Neuronal stem cell (in vitro differentiated cells): Measurements from ENCODE around the gene MROH9.

Source experiments
- DNase-seq: peaks from one replicate; pipeline ENCODE4 v3.0.0-alpha.2; 2013; ENCODE audit warnings: low spot score
- H2AFZ ChIP-seq: one replicate; pipeline ENCODE4 v1.6.1; 2013; ENCODE audit warnings: mild to moderate bottlenecking, low read length, inconsistent platforms
- H2AK5ac ChIP-seq: 2 replicates; pipeline ENCODE4 v1.6.1; 2013; ENCODE audit warnings: low read depth, mild to moderate bottlenecking, inconsistent platforms, low read length, moderate library complexity, mixed read lengths
- H2BK120ac ChIP-seq: 2 replicates; pipeline ENCODE4 v1.6.1; 2013; ENCODE audit warnings: low read depth, mild to moderate bottlenecking, inconsistent platforms, low read length, moderate library complexity, mixed read lengths
- H2BK12ac ChIP-seq: one replicate; pipeline ENCODE4 v1.6.1; 2013; ENCODE audit warnings: low read length, inconsistent platforms
- H2BK15ac ChIP-seq: 2 replicates; pipeline ENCODE4 v1.6.1; 2013; ENCODE audit warnings: mild to moderate bottlenecking, low read length, inconsistent platforms, mixed read lengths
- H2BK5ac ChIP-seq: one replicate; pipeline ENCODE4 v1.6.1; 2013; ENCODE audit warnings: inconsistent platforms, mild to moderate bottlenecking, low read length, moderate library complexity
- H3K14ac ChIP-seq: one replicate; pipeline ENCODE4 v1.6.1; 2013; ENCODE audit warnings: low read length, inconsistent platforms
- H3K18ac ChIP-seq: 2 replicates; pipeline ENCODE4 v1.6.1; 2013; ENCODE audit warnings: low read length, inconsistent platforms
- H3K23ac ChIP-seq: 2 replicates; pipeline ENCODE4 v1.6.1; 2013; ENCODE audit warnings: low read depth, mild to moderate bottlenecking, mixed read lengths, low read length, inconsistent platforms; ENCODE audit not compliant: poor library complexity
- H3K27ac ChIP-seq: replicated peaks from 3 replicates; pipeline ENCODE4 v1.5.1; 2013; ENCODE audit warnings: low read length, inconsistent platforms
- H3K27me3 ChIP-seq, 3 experiments: 2 replicates each; pipeline ENCODE4 v1.6.1; 2013; ENCODE audit warnings: low read length in 3 of 3, mild to moderate bottlenecking in 2 of 3, inconsistent platforms in 1 of 3, low read depth in 1 of 3, mixed read lengths in 1 of 3, moderate library complexity in 1 of 3; ENCODE audit not compliant: control insufficient read depth in 3 of 3, insufficient read depth in 3 of 3
- H3K36me3 ChIP-seq, 2 donors: replicated peaks in 1 of 2; 2 replicates each; pipeline ENCODE4 v1.6.1; 2013; ENCODE audit warnings: low read length in 2 of 2; ENCODE audit not compliant: control insufficient read depth in 2 of 2, insufficient read depth in 2 of 2
- H3K4ac ChIP-seq: 2 replicates; pipeline ENCODE4 v1.6.1; 2013; ENCODE audit warnings: inconsistent platforms, mild to moderate bottlenecking, low read length, moderate library complexity
- H3K4me1 ChIP-seq, 2 donors: 1 replicate in 1 of 2; 2 replicates in 1 of 2; pipeline ENCODE4 v1.6.1; 2013; ENCODE audit warnings: low read length in 2 of 2, low read depth in 1 of 2; ENCODE audit not compliant: control insufficient read depth in 2 of 2, insufficient read depth in 1 of 2
- H3K4me2 ChIP-seq: one replicate; pipeline ENCODE4 v1.6.1; 2013; ENCODE audit warnings: mild to moderate bottlenecking, low read length, inconsistent platforms; ENCODE audit not compliant: insufficient read depth, poor library complexity, severe bottlenecking
- H3K4me3 ChIP-seq, 2 donors: 2 replicates each; pipeline ENCODE4 v1.5.1; 2013; ENCODE audit warnings: low read length in 2 of 2, mild to moderate bottlenecking in 2 of 2, inconsistent platforms in 1 of 2, moderate library complexity in 1 of 2
- H3K79me1 ChIP-seq: one replicate; pipeline ENCODE4 v1.6.1; 2013; ENCODE audit warnings: low read depth, mild to moderate bottlenecking, inconsistent platforms, low read length, moderate library complexity
- H3K9ac ChIP-seq: one replicate; pipeline ENCODE4 v1.6.1; 2013; ENCODE audit warnings: mild to moderate bottlenecking, low read depth, low read length, inconsistent platforms; ENCODE audit not compliant: poor library complexity
- H3K9me3 ChIP-seq, 2 donors: replicated peaks in 1 of 2; 2 replicates each; pipeline versions ENCODE3 to v1.6.1; 2013; ENCODE audit warnings: low read length in 2 of 2, mild to moderate bottlenecking in 2 of 2, inconsistent platforms in 1 of 2, low read depth in 1 of 2, mixed read lengths in 1 of 2, moderate library complexity in 1 of 2; ENCODE audit not compliant: control insufficient read depth in 2 of 2, insufficient read depth in 1 of 2
- H4K8ac ChIP-seq: one replicate; pipeline ENCODE4 v1.6.1; 2013; ENCODE audit warnings: low read depth, mild to moderate bottlenecking, inconsistent platforms, low read length, moderate library complexity
- H4K91ac ChIP-seq: one replicate; pipeline ENCODE4 v1.6.1; 2013; ENCODE audit warnings: low read length, low read depth, mild to moderate bottlenecking, inconsistent platforms; ENCODE audit not compliant: poor library complexity
- WGBS, 2 donors: extraction: QIAGEN DNeasy Blood & Tissue Kit; methylation state at CpG; one replicate each; pipeline ENCODE4 v1.1.7; 2013; ENCODE audit warnings: missing lambda C conversion rate in 2 of 2, mixed read lengths in 1 of 2; ENCODE audit not compliant: insufficient read length in 2 of 2, insufficient replicate concordance in 1 of 2; ENCODE audit errors: extremely low coverage in 2 of 2; 5-methylcytosine and 5-hydroxymethylcytosine counted together

MROH9 gene

GRCh38 chr1:171052977-171053376, 117.6 kb downstream of the MROH9 start:
- Histone ChIP-seq H2AFZ (no peak overlapping the region), H2BK120ac (no peak overlapping the region), H3K14ac (no peak overlapping the region), H2BK15ac (no peak overlapping the region), H3K27me3 (no peaks in the 10 kb centered on the region), H3K23ac (no peak overlapping the region), H3K27ac (no peak overlapping the region), H3K18ac (no peak overlapping the region), H3K4me3 (no peak overlapping the region), H3K4me1 (no peaks in the 10 kb centered on the region), H2AK5ac (no peak overlapping the region), H3K4ac (no peak overlapping the region), H3K9me3 (no peaks in the 10 kb centered on the region), H3K9ac (no peak overlapping the region), H2BK5ac (no peak overlapping the region), H2BK12ac (no peak overlapping the region), H3K36me3 (no peaks in the 10 kb centered on the region), H3K79me1 (no peaks in the 10 kb centered on the region), H4K8ac (no peak overlapping the region), H4K91ac (no peak overlapping the region), H3K4me2 (no peak overlapping the region)
- WGBS, 2 donors = no CpG with 5 or more reads among the region's 2 CpGs
- no peak for DNase-seq

- WGBS, 2 donors = no CpG with 5 or more reads among the region's 3 CpGs
- H2AFZ ChIP-seq = no peak overlapping the region
- H3K4me2 ChIP-seq = no peak overlapping the region
- no peak overlapping the region for H2BK15ac ChIP-seq
- H3K27me3 ChIP-seq = no peaks in the 10 kb centered on the region
- H2BK12ac ChIP-seq = no peak overlapping the region
- no peak overlapping the region for H4K8ac ChIP-seq
- no peaks in the 10 kb centered on the region for H3K4me1 ChIP-seq
- no peaks in the 10 kb centered on the region for H3K9me3 ChIP-seq
- H3K27ac ChIP-seq = no peak overlapping the region
- H2BK120ac ChIP-seq = no peak overlapping the region
- H3K36me3 ChIP-seq = no peaks in the 10 kb centered on the region
- H2BK5ac ChIP-seq = no peak overlapping the region
- H3K79me1 ChIP-seq = no peaks in the 10 kb centered on the region
- peak overlapping the region; percentile 10 for H3K9ac ChIP-seq
- H2AK5ac ChIP-seq = no peak overlapping the region
- no peak overlapping the region for H4K91ac ChIP-seq
- DNase-seq = no peak
- no peak overlapping the region for H3K23ac ChIP-seq
- H3K4me3 ChIP-seq = no peak overlapping the region
- H3K14ac ChIP-seq = peak overlapping the region; percentile 47
- H3K4ac ChIP-seq = no peak overlapping the region
- no peak overlapping the region for H3K18ac ChIP-seq
Observed at GRCh38 chr1:171055966-171056643, 120.8 kb downstream of the MROH9 start.

- Histone ChIP-seq H3K4me2 (no peak overlapping the region), H3K9me3 (no peaks in the 10 kb centered on the region), H4K91ac (no peak overlapping the region), H3K23ac (no peak overlapping the region), H2AK5ac (no peak overlapping the region), H3K18ac (no peak overlapping the region), H3K4me1 (no peaks in the 10 kb centered on the region), H2BK15ac (no peak overlapping the region), H4K8ac (no peak overlapping the region), H3K27ac (no peak overlapping the region), H3K4me3 (no peak overlapping the region), H2BK5ac (no peak overlapping the region), H3K9ac (no peak overlapping the region), H2BK12ac (no peak overlapping the region), H3K36me3 (no peaks in the 10 kb centered on the region), H3K4ac (no peak overlapping the region), H2AFZ (no peak overlapping the region), H3K27me3 (no peaks in the 10 kb centered on the region), H3K79me1 (no peaks in the 10 kb centered on the region), H2BK120ac (no peak overlapping the region), H3K14ac (no peak overlapping the region)
- no peak for DNase-seq
- WGBS, 2 donors = no CpG with 5 or more reads among the region's 2 CpGs
Observed at GRCh38 chr1:171061425-171062143, 126.2 kb downstream of the MROH9 start.

DNA sequence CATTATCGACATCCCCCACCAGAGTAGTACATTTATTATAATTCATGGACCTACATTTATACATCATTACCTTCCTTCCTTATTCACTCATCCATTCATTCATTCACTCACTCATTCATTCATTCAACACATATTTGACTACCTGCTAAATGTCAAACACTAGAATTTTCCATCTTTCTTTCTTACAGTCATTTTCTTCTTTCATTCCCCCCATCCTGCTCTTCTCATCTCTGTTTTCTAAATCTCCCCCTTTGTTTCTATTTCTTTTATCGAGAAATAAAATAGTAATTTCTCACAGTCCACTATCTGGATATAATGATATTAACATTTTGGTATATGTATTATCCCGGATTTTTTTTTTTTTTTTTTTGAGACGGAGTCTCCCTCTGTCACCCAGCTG, 127.6 kb downstream of the MROH9 start:
- no peaks in the 10 kb centered on the region for H3K79me1 ChIP-seq
- H3K27ac ChIP-seq = no peak overlapping the region
- H3K4me1 ChIP-seq = no peaks in the 10 kb centered on the region
- H4K8ac ChIP-seq = no peak overlapping the region
- no peak overlapping the region for H3K4me2 ChIP-seq
- H2BK5ac ChIP-seq = no peak overlapping the region
- no peak overlapping the region for H2BK15ac ChIP-seq
- H3K18ac ChIP-seq = no peak overlapping the region
- H3K27me3 ChIP-seq = no peaks in the 10 kb centered on the region
- DNase-seq = no peak
- no peaks in the 10 kb centered on the region for H3K36me3 ChIP-seq
- no CpG with 5 or more reads among the region's 4 CpGs for WGBS, 2 donors
- H3K23ac ChIP-seq = no peak overlapping the region
- no peak overlapping the region for H2AK5ac ChIP-seq
- H2BK120ac ChIP-seq = no peak overlapping the region
- H3K9me3 ChIP-seq = peaks cover 0 to 1% of the 10 kb centered on the region in 2 donors
- H3K9ac ChIP-seq = no peak overlapping the region
- no peak overlapping the region for H4K91ac ChIP-seq
- no peak overlapping the region for H3K4me3 ChIP-seq
- H3K4ac ChIP-seq = no peak overlapping the region
- no peak overlapping the region for H3K14ac ChIP-seq
- no peak overlapping the region for H2BK12ac ChIP-seq
- H2AFZ ChIP-seq = no peak overlapping the region
